ENCODE results near the gene ZC3H12D.
A peak's percentile ranks its signal among the peaks of the same experiment; 100 is the strongest.

ZC3H12D gene

DNA sequence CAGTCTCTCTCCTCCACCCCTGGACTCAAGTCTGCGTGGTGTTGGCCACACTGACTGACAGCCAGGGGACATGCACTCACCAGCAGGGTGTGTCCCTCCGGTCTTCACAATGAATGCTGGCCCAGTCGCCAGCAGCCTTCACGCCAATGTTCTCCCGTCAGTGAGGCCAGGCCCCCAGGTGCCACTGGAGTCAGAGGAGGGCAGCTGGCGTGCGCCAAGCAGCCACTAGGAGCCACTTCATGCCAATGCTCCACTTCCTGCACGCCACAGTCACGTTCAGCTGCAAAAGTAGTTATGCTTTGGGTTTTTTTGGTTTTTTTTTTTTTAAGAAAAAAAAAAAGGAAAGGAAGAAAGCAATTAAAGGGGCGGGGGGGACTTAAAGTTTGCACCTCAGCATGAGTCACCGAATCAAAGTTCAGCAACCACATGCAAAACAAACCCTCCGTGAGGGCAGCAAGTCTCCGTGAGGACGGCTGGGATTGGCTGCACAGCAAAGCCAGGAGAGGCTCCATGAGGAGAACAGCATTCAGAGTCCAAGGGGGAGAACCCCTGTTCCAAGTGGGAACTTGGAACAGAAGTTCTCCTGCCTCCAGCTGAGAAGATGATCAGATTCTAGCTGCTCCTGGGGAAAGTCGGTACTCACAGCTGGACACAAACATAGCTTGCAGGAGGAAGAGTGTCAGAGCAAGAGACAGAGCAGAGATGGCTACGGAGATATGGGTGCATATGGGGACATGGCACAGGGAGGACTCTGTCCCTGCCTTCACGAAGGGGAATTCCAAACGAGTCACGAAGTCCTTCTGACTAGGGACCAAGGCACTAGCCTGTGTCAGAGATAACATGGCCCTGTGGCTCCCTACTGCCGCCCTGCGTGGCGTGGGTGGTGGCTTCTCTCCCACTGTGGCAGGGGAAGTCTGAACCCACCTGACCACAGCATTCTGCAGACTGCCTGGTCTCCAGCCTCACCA lies at the start of gene ZC3H12D:
TSS of gene ZC3H12D (minus strand) at position 282 of the 968 bp plus-strand sequence. CDS start 10,471 bp downstream, outside the sequence.
- peak within 1 kb of the TSS; percentile 35 for H3K4me3 ChIP-seq (ENCODE audit: low read depth, low read length)
- peak; percentile 57 for TF ChIP-seq CTCF (IDR thresholded peaks at IDR 0.05; ENCODE audit: borderline replicate concordance, insufficient read depth, low read depth, low read length)

- TF ChIP-seq CTCF (IDR thresholded peaks at IDR 0.05; ENCODE audit: borderline replicate concordance, insufficient read depth, low read depth, low read length) = no peak
- no peak overlapping the region for H3K4me3 ChIP-seq (ENCODE audit: low read depth, low read length)
Measured at GRCh38 chr6:149529650-149530049, 44.8 kb upstream of the ZC3H12D start.

- TF ChIP-seq CTCF (IDR thresholded peaks at IDR 0.05; ENCODE audit: borderline replicate concordance, insufficient read depth, low read depth, low read length) = no peak
- no peak overlapping the region for H3K4me3 ChIP-seq (ENCODE audit: low read depth, low read length)
Measured at GRCh38 chr6:149515494-149515893, 30.7 kb upstream of the ZC3H12D start.

DNA sequence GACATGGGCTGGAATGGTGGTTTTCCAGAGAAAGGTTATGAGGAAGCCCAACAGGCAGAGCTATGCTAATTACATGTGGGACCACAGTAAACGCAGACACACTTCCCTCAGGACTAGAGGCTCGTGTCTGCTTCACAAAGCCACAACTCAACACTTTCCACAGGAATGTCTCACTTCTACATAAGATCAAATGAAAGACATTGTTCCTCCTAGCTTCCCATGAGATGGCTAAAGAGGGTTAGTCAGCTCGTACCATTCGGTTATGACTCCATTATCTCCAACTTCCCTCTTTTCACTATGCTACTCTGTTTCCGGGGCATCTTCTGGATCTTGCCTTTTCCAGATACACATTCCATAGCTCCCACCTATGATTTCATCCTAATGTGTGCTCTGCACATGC lies 29.1 kb upstream of the ZC3H12D start:
- TF ChIP-seq CTCF (IDR thresholded peaks at IDR 0.05; ENCODE audit: borderline replicate concordance, insufficient read depth, low read depth, low read length) = no peak

GRCh38 chr6:149510793-149511512 lies 26.1 kb upstream of the ZC3H12D start:
- no peak overlapping the region for H3K4me3 ChIP-seq (ENCODE audit: low read depth, low read length)
- TF ChIP-seq CTCF (IDR thresholded peaks at IDR 0.05; ENCODE audit: borderline replicate concordance, insufficient read depth, low read depth, low read length) = no peak

More for the DNA sequence above, 29.1 kb upstream of the ZC3H12D start:
- no peak overlapping the region for H3K4me3 ChIP-seq (ENCODE audit: low read depth, low read length)

DNA sequence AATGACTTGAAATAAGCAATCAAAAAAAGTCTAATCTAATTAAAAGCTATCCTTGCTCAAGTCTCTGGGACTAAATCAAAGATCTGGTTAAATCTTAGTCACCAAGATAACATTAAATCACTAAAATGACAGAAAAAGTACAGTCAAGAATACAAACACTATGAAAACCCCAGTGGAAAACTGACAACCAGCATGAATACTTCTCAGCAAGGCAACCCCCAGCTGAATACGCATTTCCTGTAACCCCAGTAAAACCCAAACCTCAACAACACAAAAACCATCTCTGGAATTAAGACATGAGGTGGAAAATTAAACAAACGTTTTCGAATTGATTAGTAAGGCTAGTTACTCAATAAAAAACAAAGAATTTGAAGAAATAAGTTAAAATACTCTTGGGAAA lies 23.7 kb upstream of the ZC3H12D start:
- no peak for TF ChIP-seq CTCF (IDR thresholded peaks at IDR 0.05; ENCODE audit: borderline replicate concordance, insufficient read depth, low read depth, low read length)
- H3K4me3 ChIP-seq (ENCODE audit: low read depth, low read length) = no peak overlapping the region

Data from GM12875 (cell line).